Skin of body (tissue), 2 donors: ENCODE measurements around the gene FAXDC2. TPM values are rescaled to one million over a fixed set of nuclear protein-coding genes. Genes with fewer than 3 reads are reported as not detected.
A peak's percentile ranks its signal among the peaks of the same experiment; 100 is the strongest.
"Not testable (repeated sequence)": the region's sequence is repeated elsewhere in the genome, so short reads cannot be mapped to it uniquely, and the experiment has no call there.

Experiments
- DNase-seq: peaks from one replicate; lab custom pipeline; 2025; lab: John Stamatoyannopoulos, UW
- total RNA-seq: library from RNA; depleted of rRNA; stranded (reverse); fragments of >200 nt; gene quantifications from one replicate; pipeline ENCODE4 v1.2.3, GENCODE V29; 2014

FAXDC2 gene
- total RNA-seq, 1 donor from 2014 or later, result 26.7 TPM

GRCh38 chr5:154831451-154831850 lies 19.0 kb downstream of the FAXDC2 start:
- no peak for DNase-seq

DNA sequence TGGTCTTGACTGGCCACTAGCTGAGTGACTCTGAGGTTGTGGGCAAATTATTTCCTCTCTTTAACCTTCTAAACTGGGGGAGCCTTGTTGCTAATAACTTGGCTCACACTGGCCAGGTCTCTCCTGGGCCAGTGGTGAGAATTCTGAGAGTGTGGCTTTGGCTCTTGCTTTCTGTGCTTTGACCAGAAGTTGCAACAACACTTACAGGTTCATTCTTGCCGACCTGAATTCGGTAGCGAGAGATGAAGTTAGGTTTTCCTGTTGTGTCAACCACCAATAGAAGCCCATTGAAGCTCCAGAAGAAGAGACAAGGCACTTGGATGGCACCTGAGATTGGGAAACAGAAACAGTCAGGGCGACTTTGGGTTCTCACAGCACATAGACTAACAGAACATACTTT lies 19.8 kb downstream of the FAXDC2 start:
- no peak for DNase-seq

DNA sequence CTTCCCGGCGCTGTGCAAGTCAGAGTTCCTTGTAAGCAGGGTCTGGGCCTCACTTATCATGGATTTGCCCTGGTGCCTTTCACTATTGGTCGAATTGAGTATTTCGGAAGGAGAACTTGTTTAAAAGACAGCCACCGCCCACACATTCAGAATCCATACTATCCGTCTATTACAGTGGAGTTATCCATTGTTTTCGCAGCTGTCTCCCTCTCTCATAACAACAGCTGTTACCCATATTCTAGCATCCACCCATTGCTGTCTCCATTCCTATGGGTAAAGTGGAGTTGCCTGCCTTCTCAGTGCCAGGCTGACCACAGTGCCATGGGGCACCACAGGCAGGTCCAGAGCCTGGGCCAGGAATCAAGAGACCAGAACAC lies 20.2 kb downstream of the FAXDC2 start:
- no peak for DNase-seq

DNA sequence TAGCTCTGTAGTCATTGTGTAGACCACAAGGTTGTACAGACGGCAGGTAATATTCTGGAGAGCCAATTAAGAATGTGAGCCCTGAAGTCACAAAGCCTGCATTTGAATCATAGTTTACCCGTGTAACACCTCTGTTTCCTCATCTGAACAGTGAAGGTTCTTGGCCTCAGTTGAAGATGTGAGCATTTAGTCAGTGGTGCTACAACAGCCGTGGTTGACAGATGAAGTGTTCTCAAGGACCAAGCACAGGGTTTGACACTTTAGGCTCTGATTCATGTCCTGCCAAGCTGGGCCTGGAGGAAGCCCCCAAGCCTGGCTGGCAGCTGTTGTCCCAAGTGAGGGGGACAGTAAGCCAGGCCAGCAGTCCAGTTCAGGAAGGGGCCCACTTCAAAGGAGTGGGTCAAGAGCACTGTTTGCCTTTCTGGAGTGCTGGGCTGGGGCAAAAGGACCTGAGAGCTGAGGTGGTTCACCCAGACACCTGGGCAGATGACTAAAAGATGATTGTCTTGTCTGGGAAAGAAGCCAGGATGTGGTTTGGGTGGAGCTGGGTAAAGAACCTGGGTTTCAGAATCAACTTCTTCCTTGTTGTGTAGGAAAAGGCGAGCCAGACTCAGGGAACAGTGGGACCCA lies 20.7 kb downstream of the FAXDC2 start:
- no peak for DNase-seq

DNA sequence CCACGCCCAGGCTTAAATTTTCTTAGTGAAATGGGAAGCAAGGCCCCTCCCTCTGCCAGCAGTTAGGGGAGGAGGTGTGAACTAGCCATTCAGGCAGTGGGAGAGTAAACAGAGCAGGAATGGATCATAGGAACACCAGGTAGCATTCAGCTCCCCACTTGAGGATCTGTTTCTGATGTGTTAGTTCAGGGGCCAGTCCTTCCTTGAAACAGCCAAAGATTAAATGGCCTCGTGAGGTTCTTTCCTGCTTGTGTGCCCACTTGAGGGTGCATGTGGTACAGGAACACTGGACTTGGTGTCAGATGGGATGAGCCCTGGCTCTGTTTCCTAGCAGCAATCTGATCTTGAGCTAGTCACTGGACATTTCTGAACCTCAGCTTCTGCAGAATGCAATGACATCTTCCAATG lies 21.2 kb downstream of the FAXDC2 start:
- no peak for DNase-seq

- DNase-seq, result no peak
Measured at GRCh38 chr5:154824070-154824469, 26.3 kb downstream of the FAXDC2 start.

DNA sequence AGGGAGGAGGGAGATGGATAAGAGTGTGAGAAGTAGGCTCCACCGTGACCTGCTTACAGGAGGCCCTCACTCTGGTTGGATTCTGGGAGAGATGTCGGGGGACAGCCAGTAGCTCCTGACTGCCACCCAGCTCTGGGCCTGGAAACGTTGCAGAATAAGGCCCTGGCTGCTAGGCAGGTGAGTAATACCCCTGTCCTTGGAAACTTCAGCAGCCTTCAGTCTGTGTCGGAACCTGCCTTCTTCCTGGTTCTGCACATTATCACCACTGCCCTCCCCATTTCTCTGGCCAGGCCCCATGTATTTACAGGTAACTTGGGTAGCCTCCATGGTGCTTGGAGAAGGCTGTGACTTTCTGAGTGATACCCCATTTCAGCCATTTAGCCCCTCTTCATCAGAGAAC lies 26.8 kb downstream of the FAXDC2 start:
- no peak for DNase-seq

- not testable (repeated sequence) for DNase-seq
Measured at GRCh38 chr5:154822896-154823295, 27.5 kb downstream of the FAXDC2 start.

GRCh38 chr5:154820383-154820782 lies 30.0 kb downstream of the FAXDC2 start:
- no peak for DNase-seq

- no peak for DNase-seq
Measured at GRCh38 chr5:154819546-154819945, 30.9 kb downstream of the FAXDC2 start.

GRCh38 chr5:154818471-154819116 lies 31.8 kb downstream of the FAXDC2 start:
- DNase-seq, result no peak

DNA sequence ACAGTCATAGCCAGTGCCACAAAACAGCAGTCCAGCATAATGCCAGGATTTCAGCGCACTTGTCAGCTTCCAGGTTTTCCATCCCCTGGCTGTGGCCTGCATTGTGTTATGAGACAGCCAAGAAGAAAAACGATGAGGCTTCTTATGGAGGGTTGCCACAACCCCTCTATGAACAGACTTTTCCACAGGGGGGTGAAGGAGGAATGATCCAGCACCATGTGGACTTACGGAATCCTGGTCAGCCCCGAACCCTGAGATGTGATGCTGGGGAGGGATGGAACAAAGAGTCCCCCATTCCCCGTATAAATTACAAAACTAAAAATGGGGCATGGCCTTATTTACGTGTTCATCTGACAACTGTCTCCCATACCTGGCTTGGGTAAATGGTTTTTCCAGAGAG lies 32.6 kb downstream of the FAXDC2 start:
- DNase-seq, result no peak

- no peak for DNase-seq
Measured at GRCh38 chr5:154816891-154817492, 33.4 kb downstream of the FAXDC2 start.

DNA sequence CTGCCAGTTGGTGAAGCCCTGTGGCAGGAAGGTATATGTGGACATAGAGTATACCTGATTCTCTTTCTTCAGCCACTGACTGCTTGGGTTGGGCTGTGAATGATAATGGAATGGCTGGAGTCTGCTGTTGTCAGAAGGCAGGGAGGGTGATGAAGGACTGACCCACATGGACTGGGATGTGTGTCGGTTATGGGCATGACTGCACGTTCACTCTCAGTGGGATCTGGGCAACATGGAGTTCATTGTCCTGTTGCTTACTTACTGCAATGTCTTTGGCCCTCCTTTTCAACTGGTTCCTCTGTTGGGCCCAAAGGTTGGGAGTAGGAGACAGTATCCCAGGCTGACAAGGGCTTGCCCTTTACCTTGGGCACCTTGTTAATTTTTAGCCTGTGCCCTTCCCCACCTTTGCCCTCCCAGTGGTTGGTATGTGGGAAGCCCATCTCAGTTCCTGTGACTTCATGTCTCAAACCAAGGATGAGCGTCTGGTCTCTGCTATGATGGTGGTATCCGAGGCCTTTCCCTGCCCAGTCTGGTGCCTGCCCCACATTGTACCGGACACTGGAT lies 34.6 kb downstream of the FAXDC2 start:
- no peak for DNase-seq

DNA sequence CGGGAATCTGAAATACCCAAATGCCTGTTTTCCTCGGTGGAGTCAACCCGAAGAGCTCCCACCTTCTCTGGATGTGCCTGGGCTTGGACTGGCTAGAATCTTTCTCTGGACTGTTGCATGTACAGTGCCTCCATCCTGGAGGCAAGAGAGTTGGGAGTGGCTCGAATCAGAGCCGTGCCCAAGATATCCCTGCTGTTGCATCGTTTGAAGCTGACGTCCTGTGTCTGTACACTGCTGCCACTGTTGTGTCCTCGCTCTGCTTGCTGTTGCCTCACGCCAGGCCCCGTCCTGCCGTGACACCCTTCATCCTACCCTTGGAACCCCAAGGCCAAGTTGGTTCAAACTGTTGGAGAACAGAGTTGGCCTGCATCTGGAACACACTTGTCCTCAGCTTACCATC lies 35.4 kb downstream of the FAXDC2 start:
- DNase-seq, result no peak

GRCh38 chr5:154813736-154814135 lies 36.7 kb downstream of the FAXDC2 start:
- DNase-seq, result no peak

DNA sequence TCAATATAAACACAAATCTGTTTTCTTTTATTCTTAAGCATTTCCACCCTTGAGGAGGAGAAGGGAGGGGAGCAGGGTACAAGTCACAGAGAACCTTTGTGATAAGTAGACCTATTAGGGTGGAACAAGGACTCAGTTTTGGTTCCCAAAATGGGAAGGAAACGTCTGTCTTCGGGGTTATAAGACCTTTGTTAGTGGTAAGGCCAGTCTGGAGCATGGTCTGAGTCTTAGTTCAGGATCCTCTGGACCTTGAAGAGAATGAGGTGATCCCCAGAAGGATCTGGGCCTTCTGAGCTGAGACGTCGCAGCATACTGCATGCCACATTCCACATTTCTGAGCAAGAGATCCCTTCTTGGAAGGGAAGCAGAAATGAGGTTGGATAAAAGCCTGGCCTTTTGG lies 37.2 kb downstream of the FAXDC2 start:
- DNase-seq, result no peak

DNA sequence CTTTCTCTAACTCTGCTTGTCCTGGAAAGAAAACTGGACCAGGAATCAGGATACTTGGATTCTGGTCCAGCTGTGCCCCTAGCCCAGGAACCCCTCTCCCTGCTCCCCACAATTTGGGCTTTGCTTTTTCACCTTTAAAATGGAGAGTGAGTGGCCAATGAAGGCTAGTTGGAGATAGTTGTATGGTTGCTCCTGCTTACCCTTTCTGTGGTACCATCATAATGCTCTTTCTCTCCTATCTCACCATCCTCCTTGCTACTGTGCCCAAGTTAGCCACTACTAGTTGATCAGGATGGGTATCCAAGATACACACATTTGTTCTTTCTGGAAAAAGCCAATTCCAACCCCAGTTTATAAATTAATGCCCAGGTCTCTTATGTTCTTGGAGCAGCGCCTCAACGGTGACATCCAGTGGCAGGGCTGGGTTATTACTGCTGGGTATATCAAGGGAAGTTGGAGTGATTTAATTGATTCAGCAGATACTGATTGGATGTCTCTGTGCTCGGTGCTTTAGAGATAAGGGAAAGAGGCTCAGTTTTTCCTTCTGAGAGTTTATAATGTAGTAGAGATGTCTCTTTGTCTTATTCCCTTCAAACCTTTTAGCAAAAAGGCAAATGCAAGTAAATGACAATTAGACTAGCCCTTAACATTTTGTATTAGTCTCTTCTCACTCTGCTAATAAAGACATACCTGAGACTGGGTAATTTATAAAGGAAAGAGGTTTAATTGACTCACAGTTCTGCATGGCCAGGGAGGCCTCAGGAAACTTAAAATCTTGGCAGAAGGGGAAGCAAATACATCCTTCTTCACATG lies 38.5 kb downstream of the FAXDC2 start:
- DNase-seq, result peak; percentile 43

DNA sequence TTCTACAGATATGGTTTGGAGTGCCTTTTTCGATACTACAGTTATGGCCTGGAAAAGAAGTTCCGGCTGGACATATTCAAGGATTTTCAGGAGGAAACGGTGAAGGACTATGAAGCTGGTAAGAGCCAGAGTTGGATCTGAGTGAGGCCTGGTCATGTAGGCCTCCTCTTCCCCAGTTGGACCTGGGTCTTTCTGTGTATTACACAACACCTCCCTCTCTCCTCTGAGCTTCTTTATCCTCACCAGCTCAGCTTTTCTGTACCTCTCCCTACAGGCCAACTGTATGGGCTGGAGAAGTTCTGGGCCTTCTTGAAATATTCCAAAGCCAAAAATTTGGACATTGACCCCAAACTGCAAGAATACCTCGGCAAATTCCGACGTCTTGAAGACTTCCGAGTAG lies 39.2 kb downstream of the FAXDC2 start:
- DNase-seq, result no peak

GRCh38 chr5:154806176-154806575 lies 44.2 kb downstream of the FAXDC2 start:
- DNase-seq, result no peak

DNA sequence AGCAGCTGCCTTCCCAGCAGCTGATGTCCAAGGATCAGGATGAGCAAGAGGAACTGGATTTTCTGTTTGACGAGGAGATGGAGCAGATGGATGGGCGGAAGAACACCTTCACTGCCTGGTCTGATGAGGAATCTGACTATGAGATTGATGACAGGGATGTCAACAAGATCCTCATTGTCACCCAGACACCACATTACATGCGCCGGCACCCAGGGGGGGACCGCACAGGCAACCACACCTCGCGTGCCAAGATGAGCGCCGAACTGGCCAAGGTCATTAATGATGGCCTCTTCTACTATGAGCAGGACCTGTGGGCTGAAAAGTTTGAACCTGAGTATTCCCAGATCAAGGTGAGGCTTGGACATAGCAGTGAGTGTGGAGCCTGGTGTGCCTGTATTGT lies 48.4 kb downstream of the FAXDC2 start:
- DNase-seq, result no peak

DNA sequence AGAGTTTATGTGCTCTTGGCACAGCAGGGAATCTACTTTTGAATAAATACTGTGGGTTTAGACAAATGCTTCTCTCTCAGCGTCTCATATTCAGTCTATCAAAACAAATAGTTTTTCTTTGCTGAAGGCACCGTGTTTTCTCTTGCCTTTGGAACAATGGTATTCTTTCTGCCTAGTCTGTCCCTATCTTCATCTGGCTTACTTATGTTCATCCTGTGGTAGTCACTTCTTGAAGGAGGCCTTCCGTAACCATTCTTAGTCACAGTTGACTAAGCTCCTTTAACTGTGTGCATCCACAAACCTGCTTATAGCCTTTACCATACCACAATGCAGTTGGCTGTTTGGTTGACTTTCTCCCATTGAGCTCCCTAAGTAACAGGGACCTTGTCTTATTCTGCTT lies 49.3 kb downstream of the FAXDC2 start:
- DNase-seq, result no peak
